HG02571 (cell line): ENCODE results near the gene TNFRSF12A.
"Not testable (repeated sequence)": the region's sequence is repeated elsewhere in the genome, so short reads cannot be mapped to it uniquely, and the experiment has no call there.

Experiments used
- ATAC-seq: cut with Tn5 transposase; IDR thresholded peaks from one replicate; pipeline ENCODE4 v1.9.1; 2021; ENCODE audit warnings: mild to moderate bottlenecking, moderate library complexity; ENCODE audit not compliant: unreplicated experiment

TNFRSF12A gene

DNA sequence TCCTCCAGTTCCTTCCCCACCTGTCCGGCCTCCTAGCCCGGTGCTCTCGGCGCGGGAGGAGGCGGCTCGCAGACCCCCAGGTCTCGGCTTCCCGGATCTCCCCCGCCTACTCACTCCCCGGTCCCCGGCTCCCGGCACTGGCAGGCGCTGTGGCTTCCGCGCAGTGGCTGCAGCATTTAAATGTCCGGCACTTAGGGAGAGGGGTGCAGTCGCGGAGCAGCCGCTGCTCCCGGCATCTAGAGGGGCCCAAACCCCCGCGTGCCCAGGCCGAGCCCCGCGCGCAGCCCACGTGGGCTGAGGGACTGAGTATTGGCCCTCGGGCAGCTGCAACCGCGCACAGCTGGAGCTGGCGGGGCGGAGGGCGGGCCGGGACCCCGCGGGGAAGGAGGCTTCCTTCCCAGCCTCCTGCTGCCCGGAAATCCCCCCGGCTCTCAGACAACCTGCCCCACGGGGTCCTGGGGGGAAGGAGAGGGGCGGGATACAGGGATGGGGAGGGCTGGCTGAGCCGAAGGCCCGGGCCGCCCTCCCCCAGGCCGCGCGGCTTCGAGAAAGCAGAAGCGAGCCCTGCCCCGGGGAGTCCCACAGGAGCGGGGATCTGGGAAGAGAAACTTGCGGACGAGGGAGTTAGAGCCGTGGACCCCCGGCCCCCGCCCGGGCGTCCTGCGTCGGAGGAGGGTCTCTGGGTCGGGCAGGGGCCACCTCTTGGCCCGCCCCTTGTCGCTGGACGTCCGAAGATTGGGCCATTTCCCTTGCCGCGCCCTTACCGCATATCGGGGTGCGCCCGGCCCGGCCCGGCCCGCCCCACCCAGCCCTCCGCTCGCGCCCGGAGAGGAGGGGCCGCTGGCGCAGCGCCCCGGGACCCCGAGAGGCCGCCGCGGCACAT is 25.8 kb downstream of the TNFRSF12A start, which contains the start of gene MMP25:
TSS of gene MMP25 (plus strand) at position 804 of the 883 bp plus-strand sequence. CDS start 357 bp downstream, outside the sequence.
- no peak for ATAC-seq

DNA sequence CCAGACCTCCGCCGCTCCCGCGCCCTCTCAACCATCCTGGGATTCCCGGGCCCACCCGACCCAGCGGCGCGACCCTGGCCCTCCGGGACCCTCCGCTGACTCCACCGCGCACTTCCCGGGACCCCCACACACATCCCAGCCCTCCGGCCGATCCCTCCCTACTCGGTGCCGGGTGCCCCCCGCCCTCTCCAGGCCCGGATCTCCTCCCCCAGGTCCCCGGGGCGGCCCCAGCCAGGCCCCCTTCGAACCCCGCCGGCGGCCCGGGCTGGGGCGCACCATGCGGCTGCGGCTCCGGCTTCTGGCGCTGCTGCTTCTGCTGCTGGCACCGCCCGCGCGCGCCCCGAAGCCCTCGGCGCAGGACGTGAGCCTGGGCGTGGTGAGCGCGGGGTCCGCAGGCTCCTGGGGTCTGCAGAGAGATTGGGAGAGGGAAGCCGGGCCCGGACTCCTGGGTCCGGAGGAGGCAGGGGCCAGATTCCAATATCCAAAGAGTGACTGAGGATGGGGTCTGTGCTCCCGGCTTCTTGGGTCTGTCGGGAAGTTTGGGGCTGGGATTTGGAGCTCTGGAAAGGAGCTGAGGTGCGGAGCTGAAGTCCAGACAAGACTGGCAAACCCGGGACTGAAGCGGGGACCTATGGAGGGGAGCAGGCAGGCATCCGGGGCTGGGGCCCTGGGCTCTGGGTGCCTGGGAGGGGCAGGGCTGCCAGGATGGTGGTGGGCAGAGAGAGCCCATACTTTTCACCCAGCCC is 26.6 kb downstream of the TNFRSF12A start:
- ATAC-seq = no peak

DNA sequence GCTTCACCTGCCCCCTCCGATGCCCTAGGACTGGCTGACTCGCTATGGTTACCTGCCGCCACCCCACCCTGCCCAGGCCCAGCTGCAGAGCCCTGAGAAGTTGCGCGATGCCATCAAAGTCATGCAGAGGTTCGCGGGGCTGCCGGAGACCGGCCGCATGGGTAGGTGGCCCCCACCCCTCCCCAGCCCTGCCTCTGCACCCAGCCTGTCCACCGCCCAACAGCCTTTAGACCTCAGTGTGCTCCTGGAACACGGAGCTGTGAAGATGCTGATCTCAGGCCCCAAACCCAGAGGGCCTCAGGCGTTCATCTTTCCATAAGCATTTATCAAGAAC is 27.2 kb downstream of the TNFRSF12A start:
- ATAC-seq = no peak

DNA sequence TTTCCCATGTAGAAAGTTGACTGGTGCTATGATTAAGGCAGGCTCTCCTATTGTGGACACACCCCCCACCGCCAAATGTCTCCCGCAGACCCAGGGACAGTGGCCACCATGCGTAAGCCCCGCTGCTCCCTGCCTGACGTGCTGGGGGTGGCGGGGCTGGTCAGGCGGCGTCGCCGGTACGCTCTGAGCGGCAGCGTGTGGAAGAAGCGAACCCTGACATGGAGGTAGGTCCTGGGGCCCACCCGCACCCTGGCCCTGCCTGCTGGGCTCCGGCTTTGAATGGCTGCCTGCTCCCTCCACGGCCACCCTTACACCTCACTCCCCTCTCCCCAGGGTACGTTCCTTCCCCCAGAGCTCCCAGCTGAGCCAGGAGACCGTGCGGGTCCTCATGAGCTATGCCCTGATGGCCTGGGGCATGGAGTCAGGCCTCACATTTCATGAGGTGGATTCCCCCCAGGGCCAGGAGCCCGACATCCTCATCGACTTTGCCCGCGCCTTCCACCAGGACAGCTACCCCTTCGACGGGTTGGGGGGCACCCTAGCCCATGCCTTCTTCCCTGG is 29.8 kb downstream of the TNFRSF12A start:
- ATAC-seq = no peak

DNA sequence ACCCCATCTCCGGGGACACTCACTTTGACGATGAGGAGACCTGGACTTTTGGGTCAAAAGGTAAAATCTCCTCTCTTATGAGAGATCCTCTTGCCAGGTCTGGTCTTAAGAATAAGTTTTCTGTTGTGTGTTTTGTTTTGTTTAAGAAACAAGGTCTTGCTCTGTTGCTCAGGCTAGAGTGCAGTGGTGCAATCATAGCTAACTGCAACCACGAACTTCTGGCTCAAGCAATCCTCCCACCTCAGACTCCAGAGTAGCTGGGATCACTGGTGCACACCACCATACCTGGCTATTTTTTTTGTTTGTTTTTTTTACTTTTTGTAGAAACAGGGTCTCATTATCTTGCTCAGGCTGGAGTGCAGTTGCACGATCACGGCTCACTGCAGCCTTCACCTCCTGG is 30.3 kb downstream of the TNFRSF12A start:
- no peak for ATAC-seq

DNA sequence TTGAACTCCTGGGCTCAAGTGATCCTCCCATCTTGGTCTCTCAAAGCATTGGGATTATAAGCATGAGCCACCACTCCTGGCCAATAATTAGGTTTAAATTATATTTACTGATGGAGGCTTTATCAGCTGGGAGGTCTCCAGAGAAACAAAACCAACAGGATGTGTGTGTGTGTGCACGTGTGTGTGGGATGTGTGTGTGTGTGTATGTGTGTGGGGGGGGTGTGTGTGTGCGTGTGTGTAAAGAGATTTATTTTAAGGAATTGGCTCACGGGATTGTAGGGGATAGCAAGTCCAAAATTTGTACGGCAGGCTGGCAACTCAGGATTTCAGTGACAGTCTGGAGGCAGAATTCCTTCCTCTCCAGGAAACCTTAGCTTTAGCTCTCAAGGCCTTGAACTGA is 30.8 kb downstream of the TNFRSF12A start:
- no peak for ATAC-seq

DNA sequence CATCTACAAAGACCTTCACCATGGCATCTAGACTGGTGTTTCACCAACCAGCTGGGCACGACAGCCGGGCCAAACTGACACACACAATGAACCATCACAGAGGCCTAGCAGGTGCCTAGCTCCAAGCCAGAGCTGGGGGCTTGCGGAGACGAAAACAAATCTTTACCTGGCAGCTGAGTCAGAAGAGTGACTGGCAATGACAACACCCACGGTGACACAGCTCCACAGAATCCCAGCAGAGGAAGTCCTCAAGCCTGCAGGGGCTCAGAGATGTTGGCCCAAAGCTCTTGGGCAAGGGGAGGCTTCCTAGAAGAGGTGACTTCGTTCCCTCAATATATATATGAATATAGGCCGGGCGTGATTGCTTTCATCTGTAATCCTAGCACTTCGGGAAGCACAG is 31.3 kb downstream of the TNFRSF12A start:
- ATAC-seq = no peak

DNA sequence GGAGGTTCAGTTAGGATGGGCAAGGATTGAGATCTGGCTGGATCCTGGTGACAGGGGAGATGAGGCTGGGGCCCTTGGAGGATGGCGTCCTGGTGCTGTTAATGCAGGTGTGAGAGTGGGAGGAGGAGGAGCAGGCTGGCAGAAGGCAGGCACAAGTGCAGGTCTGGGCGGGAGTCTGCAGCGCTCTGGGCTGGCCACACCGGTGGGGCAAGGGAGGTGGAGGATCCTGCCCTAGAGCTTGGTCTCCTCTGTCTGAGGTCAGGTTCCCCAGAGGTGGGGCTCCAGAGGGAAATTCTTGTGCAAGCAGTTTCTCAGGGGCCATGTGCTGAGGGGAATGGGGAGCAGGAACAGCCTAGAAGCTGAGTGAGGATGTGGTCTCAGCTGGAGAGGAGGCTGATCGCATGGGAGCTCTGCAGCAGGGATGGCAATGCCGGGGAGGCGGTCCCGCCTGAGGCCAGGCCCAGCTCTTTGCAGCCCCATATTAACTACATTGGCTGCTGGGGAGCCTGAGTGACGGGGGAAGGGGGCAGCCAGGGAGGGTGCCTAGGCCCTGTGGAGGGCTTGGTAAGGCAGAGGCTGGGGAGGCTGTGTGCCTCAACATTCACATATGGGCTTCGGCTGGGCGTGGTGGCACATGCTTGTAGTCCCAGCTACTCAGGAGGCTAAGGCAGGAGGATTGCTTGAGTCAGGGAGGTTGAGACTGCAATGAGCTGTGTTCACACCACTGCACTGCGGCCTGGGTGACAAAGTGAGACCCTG is 32.6 kb downstream of the TNFRSF12A start:
- not testable (repeated sequence) for ATAC-seq

DNA sequence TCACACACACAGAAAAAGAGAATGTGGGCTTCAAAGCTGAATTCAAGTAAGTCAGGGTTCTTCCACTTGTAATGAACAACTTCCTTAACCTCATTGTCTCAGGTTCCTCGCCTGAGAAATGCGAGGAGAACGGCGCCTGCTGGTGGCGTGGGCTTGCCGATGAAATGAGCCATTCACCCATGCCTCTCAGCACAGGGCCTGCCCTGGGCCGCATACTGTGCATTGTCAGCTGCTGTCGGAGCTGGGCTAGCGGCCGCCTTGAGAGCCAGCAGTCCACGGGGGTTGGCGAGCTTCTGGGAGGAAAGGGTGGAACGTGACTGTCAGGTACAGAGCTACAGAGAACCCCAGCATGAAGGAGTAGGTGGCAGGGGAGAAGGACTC is 33.2 kb downstream of the TNFRSF12A start:
- ATAC-seq = not testable (repeated sequence)

DNA sequence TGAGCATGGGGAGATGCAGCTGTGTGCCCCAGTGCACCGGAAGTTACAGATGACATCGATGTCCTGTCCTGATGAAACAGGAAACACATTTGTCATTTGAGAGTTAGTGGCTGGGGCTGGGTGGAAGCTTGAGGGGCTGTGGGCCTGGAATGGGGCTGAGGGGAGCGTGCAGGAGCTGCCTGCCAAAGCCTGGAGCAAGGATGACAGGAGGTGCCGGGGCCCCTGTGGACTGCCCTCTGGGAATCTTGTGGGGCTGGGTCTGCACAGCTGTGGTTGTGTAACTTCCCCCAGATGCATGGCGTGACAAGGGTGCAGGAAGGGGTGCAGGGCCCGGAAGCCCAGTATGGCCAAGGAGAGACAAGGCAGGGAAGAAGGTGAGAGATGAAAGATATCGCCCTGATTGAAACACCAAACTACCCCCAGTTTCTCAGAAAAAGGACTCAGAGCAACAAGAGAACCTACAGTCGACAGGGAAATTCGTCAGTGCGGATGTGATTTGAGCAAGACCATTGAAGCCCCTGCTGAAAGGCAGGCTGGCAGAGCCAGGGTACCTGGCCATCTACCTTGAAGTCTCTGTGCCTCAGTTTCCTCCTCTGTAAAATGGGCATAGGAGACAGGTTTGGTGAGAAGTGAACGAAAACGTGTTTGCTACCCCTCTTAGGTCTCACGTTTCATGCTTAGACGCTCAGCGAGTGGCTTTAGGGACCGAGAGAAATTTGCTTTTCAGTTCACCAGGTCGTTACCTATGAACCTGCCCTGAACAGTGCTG is 35.0 kb downstream of the TNFRSF12A start:
- no peak for ATAC-seq

DNA sequence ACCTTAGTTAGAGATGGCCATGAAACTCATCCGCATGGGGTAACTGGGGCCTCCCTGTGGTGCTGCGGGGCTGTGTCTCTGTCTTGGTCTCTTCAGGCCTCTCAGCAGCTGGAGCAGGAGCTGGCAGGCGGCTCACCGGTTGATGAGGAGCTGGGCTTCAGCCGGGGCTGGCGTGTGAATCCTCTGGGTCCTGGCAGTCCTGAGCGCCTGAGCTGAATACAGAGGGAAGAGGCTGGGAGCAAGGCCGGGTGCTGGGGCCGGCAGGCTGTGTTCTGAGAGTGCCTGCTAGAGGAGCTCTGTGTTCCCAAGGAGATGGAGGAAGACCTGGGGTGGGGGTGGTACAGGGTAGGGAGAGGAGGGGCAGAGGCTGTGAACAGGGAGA is 35.6 kb downstream of the TNFRSF12A start:
- ATAC-seq = not testable (repeated sequence)

DNA sequence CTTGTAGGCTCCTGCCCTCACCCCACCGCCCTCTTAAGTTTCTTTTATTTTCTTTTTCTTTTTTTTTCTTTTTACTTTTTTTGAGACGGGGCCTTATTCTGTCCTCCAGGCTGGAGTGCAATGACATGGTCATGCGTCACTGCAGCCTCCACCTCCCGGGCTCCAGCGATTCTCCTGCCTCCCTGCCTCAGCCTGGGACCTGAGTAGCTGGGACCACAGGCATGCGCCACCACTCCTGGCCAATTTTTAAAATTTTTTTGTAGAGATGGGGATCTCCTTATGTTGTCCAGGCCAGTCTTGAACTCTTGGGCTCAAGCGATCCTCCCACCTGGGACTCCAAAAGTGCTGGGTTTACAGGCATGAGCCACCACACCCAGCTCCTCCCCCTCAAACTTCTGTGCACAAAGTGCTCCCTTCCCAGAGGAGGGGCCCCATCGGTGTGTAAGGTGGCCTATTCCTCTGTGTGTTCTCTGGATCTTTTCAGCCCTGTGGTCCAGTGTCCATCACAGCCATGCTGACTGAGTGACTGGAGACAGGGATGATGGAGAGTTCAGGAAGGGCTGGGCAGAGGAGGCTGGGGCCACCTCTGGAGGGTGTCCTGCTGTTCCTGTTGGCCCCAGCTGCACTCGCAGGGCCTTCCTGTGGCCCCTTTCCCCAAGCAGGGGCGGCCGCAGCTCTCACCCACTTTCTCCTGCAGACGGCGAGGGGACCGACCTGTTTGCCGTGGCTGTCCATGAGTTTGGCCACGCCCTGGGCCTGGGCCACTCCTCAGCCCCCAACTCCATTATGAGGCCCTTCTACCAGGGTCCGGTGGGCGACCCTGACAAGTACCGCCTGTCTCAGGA is 36.4 kb downstream of the TNFRSF12A start:
- no peak for ATAC-seq

DNA sequence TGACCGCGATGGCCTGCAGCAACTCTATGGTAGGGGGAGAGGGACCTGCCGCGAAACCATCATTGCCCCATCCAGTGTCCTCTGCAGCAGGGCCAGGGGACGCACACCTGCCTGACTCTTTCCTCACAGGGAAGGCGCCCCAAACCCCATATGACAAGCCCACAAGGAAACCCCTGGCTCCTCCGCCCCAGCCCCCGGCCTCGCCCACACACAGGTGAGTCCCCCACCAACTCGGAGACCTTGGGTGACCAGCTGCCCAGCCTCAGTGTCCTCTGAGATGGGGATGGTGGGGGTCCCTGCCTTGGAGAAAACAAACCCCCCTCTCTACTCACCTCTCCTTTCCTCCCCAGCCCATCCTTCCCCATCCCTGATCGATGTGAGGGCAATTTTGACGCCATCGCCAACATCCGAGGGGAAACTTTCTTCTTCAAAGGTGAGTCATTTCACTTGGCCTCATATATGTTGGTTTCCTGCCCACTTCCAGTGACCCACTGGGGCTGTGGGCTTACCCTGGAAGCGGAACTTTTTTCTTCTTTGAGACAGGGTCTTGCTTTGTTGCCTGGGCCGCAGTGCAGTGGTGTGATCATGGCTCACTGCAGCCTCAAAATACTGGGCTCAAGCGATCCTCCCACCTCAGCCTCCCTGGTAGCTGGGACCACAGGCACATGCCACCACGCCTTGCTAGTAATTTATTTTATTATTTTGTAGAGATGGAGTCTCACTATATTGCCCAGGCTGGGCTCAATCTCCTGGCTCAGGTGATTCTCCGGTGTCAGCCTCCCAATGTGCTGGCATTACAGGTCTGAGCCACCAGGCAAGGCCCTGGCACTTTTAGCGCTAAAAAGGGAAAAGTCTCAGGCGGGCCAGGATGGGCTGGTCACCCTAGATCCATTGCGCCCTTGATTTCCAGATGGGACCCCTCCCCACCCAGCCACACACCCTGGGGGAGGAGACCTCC is 37.3 kb downstream of the TNFRSF12A start:
- ATAC-seq = no peak

DNA sequence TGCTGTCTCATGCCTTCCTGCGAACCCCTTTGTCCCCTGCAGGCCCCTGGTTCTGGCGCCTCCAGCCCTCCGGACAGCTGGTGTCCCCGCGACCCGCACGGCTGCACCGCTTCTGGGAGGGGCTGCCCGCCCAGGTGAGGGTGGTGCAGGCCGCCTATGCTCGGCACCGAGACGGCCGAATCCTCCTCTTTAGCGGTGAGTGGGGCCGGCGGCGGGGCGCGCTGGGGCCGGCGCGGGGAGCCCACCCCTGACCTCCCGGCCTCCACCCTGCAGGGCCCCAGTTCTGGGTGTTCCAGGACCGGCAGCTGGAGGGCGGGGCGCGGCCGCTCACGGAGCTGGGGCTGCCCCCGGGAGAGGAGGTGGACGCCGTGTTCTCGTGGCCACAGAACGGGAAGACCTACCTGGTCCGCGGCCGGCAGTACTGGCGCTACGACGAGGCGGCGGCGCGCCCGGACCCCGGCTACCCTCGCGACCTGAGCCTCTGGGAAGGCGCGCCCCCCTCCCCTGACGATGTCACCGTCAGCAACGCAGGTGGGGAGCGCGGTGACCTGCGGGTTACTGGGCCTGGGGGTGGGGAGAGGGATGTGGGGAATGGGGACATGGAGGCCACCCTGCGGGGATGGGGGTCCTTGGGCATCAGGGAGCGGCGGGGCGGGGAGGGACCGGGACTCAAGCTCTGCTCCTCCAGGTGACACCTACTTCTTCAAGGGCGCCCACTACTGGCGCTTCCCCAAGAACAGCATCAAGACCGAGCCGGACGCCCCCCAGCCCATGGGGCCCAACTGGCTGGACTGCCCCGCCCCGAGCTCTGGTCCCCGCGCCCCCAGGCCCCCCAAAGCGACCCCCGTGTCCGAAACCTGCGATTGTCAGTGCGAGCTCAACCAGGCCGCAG is 38.2 kb downstream of the TNFRSF12A start:
- ATAC-seq = no peak

DNA sequence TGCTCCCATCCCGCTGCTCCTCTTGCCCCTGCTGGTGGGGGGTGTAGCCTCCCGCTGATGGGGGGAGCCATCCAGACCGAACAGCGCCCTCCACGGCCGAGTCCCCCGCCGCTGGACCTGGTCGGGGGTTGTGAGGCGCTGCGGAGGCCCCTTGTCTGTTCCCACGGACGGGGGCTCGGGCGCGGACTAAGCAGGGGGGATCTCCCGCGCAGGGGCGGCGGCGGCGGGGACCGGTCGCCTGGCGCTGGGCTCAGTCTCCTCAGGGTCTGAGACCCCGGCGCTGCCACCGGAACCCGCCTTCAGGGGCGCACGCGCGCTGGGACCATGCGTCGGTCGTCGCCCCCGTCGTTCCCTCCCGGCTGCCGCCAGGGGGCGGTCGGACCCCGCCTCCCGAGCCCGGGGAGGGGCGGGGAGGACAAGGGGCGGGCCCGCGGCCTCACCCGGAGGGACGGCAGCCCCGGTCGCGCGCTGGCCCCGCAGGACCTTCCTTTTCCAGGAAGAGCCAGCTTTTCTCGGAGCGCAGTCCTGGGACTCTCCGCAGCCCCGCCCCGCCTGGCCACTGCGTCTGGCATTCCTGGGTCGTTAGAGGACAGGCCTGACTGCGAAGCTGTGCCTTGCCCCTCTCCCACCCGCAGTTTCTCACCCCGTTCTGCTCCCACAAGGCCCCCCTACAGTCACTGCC is 39.0 kb downstream of the TNFRSF12A start:
- ATAC-seq = peak; percentile 80

DNA sequence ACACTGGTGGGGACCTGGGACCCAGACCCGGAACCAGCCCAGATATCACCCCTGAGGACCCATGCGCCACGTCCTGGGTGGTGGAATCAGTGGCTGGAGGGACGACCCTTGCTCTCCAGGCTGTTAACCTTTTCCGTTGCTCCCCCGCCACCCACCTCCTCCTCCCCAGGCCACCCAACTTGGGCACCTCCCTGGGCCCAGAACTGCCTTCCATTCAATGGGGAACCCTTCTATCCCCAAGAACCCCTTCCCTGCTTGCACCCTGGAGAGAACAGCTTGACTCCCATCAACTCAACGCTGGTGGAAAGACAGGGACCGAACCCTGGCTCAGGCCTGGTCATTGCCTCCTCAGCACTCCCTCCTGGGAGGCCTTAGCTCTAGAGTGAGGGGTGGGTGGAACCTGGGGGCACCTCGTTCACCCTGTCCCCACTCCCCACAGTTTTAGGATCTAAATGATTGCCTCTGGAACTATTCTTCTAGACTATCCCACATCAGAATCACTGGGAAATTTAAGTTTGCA is 39.6 kb downstream of the TNFRSF12A start:
- ATAC-seq = no peak
